ENCODE data around the gene CHADL.

DNA sequence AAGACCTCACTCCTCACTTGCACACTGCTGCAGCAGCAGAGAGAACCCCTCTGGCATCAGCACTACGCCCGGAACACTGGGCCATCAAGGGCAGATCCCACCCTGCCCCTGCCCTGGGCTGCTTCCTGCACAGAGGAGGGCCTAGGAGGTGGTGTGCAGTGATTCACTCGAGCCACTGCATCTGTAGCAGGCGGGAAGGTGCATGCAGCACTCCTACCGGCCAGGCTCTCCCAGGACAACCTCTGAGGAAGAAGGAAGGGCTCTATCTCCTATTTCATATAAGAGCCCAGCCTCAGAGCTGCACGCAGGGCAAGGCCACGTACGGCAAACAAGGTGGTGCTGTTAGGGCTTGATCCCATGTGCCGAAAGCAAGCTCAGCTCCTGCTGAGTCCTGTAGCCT lies 31.1 kb upstream of the CHADL start:
- TF ChIP-seq, protein P1, sequence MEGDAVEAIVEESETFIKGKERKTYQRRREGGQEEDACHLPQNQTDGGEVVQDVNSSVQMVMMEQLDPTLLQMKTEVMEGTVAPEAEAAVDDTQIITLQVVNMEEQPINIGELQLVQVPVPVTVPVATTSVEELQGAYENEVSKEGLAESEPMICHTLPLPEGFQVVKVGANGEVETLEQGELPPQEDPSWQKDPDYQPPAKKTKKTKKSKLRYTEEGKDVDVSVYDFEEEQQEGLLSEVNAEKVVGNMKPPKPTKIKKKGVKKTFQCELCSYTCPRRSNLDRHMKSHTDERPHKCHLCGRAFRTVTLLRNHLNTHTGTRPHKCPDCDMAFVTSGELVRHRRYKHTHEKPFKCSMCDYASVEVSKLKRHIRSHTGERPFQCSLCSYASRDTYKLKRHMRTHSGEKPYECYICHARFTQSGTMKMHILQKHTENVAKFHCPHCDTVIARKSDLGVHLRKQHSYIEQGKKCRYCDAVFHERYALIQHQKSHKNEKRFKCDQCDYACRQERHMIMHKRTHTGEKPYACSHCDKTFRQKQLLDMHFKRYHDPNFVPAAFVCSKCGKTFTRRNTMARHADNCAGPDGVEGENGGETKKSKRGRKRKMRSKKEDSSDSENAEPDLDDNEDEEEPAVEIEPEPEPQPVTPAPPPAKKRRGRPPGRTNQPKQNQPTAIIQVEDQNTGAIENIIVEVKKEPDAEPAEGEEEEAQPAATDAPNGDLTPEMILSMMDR (IDR thresholded peaks at IDR 0.05): no peak
- no peak for TF ChIP-seq POLR2A (IDR thresholded peaks at IDR 0.05; ENCODE audit: low read depth)
- TF ChIP-seq EP300 (IDR thresholded peaks at IDR 0.05): no peak

Data from esophagus muscularis mucosa (tissue), 4 donors.